SK-N-SH treated with all-trans-retinoic acid at 6 μM for 48 hours (cell line): ENCODE results near the gene TLCD3A.

Source experiments
- ATAC-seq: fragments of 200-7000 bp; cut with Tn5 transposase; 3 replicates; pipeline ENCODE4 v1.9.1; 2020; ENCODE audit warnings: mild to moderate bottlenecking, moderate library complexity
- ARNTL ChIP-seq: fragments of 450-650 bp; formaldehyde crosslinking; IDR thresholded peaks from 2 replicates; pipeline ENCODE4 v1.5.0; 2020; ENCODE audit warnings: low read depth, mild to moderate bottlenecking, moderate library complexity, borderline replicate concordance
- BACH2 ChIP-seq: fragments of 250-450 bp; sonication (Bioruptor Pico); IDR thresholded peaks from 2 replicates; pipeline ENCODE4 v1.9.0; 2021; ENCODE audit warnings: mild to moderate bottlenecking, borderline replicate concordance
- CSDC2 ChIP-seq: fragments of 250-450 bp; sonication (Bioruptor Pico); IDR thresholded peaks from 2 replicates; pipeline ENCODE4 v1.5.0; 2020; ENCODE audit warnings: mild to moderate bottlenecking, moderate library complexity
- CSRNP3 ChIP-seq: fragments of 250-450 bp; sonication (Bioruptor Pico); IDR thresholded peaks from 2 replicates; pipeline ENCODE4 v1.5.1; 2021; ENCODE audit warnings: mild to moderate bottlenecking, moderate library complexity
- ESRRG ChIP-seq: fragments of 250-450 bp; sonication (Bioruptor Pico); IDR thresholded peaks from 2 replicates; pipeline ENCODE4 v1.6.1; 2021; ENCODE audit warnings: mild to moderate bottlenecking
- GLIS3 ChIP-seq: fragments of 250-450 bp; sonication (Bioruptor Pico); IDR thresholded peaks from 2 replicates; pipeline ENCODE4 v1.5.0; 2020; ENCODE audit warnings: mild to moderate bottlenecking, moderate library complexity
- ISL1 ChIP-seq: fragments of 250-450 bp; sonication (Bioruptor Pico); IDR thresholded peaks from 2 replicates; pipeline ENCODE4 v2.1.2; 2022; ENCODE audit warnings: mild to moderate bottlenecking, moderate library complexity
- OSR1 ChIP-seq: fragments of 250-450 bp; sonication (Bioruptor Pico); IDR thresholded peaks from 2 replicates; pipeline ENCODE4 v1.8.0; 2022; ENCODE audit warnings: moderate library complexity, mild to moderate bottlenecking, inconsistent platforms
- PATZ1 ChIP-seq: fragments of 250-450 bp; sonication (Bioruptor Pico); IDR thresholded peaks from 2 replicates; pipeline ENCODE4 v1.8.0; 2020; ENCODE audit warnings: mild to moderate bottlenecking, moderate library complexity, borderline replicate concordance
- PPARA ChIP-seq: fragments of 250-450 bp; sonication (Bioruptor Pico); IDR thresholded peaks from 2 replicates; pipeline ENCODE4 v1.5.0; 2020; ENCODE audit warnings: mild to moderate bottlenecking, borderline replicate concordance
- RARB ChIP-seq: fragments of 250-450 bp; sonication (Bioruptor Pico); IDR thresholded peaks from 2 replicates; pipeline ENCODE4 v1.8.0; 2021; ENCODE audit warnings: mild to moderate bottlenecking, moderate library complexity
- SNAI2 ChIP-seq: fragments of 250-450 bp; sonication (Bioruptor Pico); IDR thresholded peaks from 2 replicates; pipeline ENCODE4 v1.5.0; 2020; ENCODE audit warnings: mild to moderate bottlenecking, moderate library complexity
- TCF4 ChIP-seq: fragments of 250-450 bp; sonication (Bioruptor Pico); IDR thresholded peaks from 2 replicates; pipeline ENCODE4 v1.8.0; 2021; ENCODE audit warnings: mild to moderate bottlenecking, moderate library complexity, borderline replicate concordance
- TOX ChIP-seq: fragments of 250-450 bp; sonication (Bioruptor Pico); IDR thresholded peaks from 2 replicates; pipeline ENCODE4 v1.8.0; 2021; ENCODE audit warnings: mild to moderate bottlenecking, moderate library complexity, borderline replicate concordance
- TSHZ2 ChIP-seq: fragments of 250-450 bp; sonication (Bioruptor Pico); IDR thresholded peaks from 2 replicates; pipeline ENCODE4 v1.5.0; 2020; ENCODE audit warnings: mild to moderate bottlenecking, moderate library complexity
- ZFP3 ChIP-seq: fragments of 250-450 bp; sonication (Bioruptor Pico); IDR thresholded peaks from 2 replicates; pipeline ENCODE4 v1.5.0; 2020; ENCODE audit warnings: mild to moderate bottlenecking, moderate library complexity
- ZFP30 ChIP-seq: fragments of 450-650 bp; formaldehyde crosslinking; IDR thresholded peaks from 2 replicates; pipeline ENCODE4 v1.5.0; 2022; ENCODE audit warnings: mild to moderate bottlenecking, moderate library complexity
- ZNF565 ChIP-seq: fragments of 450-650 bp; formaldehyde crosslinking; conservative IDR thresholded peaks from 2 replicates; pipeline ENCODE4 v1.5.0; 2020; ENCODE audit warnings: low read depth, mild to moderate bottlenecking, moderate library complexity
- ZNF70 ChIP-seq: fragments of 450-650 bp; formaldehyde crosslinking; IDR thresholded peaks from 2 replicates; pipeline ENCODE4 v1.5.0; 2020; ENCODE audit warnings: mild to moderate bottlenecking, moderate library complexity
- ZNF8 ChIP-seq: fragments of 450-650 bp; formaldehyde crosslinking; IDR thresholded peaks from 2 replicates; pipeline ENCODE4 v1.5.0; 2020; ENCODE audit warnings: mild to moderate bottlenecking, moderate library complexity
- TF ChIP-seq, protein P1 (sequence below): fragments of 250-450 bp; sonication (Bioruptor Pico); IDR thresholded peaks from 2 replicates; pipeline ENCODE4 v1.8.0; 2021; ENCODE audit warnings: low read depth, mild to moderate bottlenecking, moderate library complexity, borderline replicate concordance
- TF ChIP-seq, protein P2 (sequence below): fragments of 250-450 bp; sonication (Bioruptor Pico); IDR thresholded peaks from 2 replicates; pipeline ENCODE4 v1.5.1; 2020; ENCODE audit warnings: low read depth, mild to moderate bottlenecking, moderate library complexity

The TLCD3A gene

DNA sequence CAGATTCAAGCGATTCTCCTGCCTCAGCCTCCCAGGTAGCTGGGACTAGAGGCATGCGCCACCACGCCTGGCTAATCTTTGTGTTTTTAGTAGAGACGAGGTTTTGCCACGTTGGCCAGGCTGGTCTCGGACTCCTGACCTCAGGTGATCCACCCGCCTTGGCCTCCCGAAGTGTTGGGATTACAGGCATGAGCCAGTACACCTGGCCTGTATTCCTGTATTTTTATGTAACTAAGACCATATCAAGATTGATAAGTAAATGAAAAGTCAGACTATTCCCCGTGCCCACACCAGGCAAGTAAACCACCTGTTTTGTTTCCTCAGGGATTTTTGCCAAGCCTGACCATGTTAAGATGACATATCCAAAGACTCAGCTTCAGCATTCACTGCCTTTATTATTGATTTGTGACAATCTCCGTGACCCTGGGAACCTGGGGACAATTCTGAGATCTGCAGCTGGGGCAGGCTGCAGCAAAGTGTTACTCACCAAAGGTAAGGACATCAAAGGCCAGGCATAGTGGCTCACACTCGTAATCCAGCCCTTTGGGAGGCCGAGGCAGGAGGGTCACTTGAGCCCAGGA, 55.3 kb downstream of the TLCD3A start:
- ATAC-seq = no peak
- no peak for TF ChIP-seq TSHZ2 (CRISPR knock-in tag)
- TF ChIP-seq, all 23 proteins: peak for 0

DNA sequence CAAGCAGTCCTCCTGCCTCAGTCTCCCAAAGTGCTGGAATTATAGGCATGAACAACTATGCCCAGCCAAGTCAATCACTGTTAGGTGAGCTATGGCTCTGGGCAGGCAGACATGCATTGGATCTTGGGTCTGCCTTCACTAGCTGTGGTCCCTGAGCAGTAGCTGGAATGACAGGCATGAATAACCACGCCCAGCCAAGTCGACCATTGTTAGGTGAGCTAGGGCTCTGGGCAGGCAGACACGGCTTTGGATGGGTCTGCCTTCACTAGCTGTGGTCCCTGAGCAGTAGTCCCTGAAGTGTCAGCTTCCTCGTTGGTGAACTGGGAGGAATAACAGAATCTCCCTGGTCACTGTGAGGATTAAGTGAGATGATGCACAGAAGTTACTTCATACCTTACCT, 56.2 kb downstream of the TLCD3A start:
- no peak for ATAC-seq
- TF ChIP-seq RARB (CRISPR knock-in tag) (no peak), ARNTL (CRISPR knock-in tag) (no peak), TOX (no peak), SNAI2 (CRISPR knock-in tag) (no peak), OSR1 (CRISPR knock-in tag) (no peak), ZNF565 (no peak), ZFP30 (no peak), PATZ1 (CRISPR knock-in tag) (no peak), ZNF8 (no peak), TSHZ2 (CRISPR knock-in tag) (no peak), ZFP3 (CRISPR knock-in tag) (no peak), TCF4 (CRISPR knock-in tag) (no peak), PPARA (no peak), BACH2 (no peak), ZNF70 (no peak), ESRRG (no peak), ISL1 (no peak)
- TF ChIP-seq, protein P1, sequence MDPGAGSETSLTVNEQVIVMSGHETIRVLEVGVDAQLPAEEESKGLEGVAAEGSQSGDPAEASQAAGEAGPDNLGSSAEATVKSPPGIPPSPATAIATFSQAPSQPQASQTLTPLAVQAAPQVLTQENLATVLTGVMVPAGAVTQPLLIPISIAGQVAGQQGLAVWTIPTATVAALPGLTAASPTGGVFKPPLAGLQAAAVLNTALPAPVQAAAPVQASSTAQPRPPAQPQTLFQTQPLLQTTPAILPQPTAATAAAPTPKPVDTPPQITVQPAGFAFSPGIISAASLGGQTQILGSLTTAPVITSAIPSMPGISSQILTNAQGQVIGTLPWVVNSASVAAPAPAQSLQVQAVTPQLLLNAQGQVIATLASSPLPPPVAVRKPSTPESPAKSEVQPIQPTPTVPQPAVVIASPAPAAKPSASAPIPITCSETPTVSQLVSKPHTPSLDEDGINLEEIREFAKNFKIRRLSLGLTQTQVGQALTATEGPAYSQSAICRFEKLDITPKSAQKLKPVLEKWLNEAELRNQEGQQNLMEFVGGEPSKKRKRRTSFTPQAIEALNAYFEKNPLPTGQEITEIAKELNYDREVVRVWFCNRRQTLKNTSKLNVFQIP (CRISPR knock-in tag) = no peak
- TF ChIP-seq, protein P2, sequence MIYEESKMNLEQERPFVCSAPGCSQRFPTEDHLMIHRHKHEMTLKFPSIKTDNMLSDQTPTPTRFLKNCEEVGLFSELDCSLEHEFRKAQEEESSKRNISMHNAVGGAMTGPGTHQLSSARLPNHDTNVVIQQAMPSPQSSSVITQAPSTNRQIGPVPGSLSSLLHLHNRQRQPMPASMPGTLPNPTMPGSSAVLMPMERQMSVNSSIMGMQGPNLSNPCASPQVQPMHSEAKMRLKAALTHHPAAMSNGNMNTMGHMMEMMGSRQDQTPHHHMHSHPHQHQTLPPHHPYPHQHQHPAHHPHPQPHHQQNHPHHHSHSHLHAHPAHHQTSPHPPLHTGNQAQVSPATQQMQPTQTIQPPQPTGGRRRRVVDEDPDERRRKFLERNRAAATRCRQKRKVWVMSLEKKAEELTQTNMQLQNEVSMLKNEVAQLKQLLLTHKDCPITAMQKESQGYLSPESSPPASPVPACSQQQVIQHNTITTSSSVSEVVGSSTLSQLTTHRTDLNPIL (CRISPR knock-in tag) = no peak

DNA sequence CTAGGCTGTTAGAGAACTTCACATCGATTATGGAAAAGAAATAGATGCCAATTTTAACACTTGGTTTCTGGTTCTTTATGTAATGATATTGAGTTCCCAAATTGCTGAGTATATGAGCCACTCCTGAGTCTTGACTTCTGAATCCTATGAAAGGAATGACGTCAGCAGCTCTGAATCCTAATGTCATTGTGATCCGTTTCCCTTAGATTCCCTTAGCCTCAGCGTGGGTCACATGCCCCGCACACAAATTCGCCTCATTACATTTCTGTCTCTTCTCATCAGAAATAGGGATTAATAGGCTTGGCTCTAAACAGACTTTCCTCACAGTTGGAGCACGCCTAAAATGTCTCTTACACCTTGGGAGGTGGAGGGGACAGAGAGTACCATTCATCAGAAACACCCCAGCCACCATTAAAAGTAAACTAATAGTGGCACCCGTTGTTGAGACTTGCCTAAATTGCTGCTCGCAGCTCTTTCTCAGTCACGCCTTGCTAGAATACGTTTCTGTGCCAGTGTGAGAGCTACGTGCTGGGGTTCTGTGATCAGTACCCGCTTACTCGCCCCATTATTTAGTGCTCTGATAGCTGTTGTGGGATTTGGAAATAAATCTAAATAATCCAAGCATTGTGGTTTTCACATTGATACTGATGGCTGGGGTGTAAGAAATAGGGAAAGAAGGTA, 56.9 kb downstream of the TLCD3A start:
- no peak for TF ChIP-seq TOX
- TF ChIP-seq TCF4 (CRISPR knock-in tag) = no peak
- no peak for TF ChIP-seq PPARA
- no peak for TF ChIP-seq ISL1
- TF ChIP-seq, protein P2 (CRISPR knock-in tag) = no peak
- TF ChIP-seq CSRNP3 = no peak
- TF ChIP-seq, protein P1 (CRISPR knock-in tag) = no peak
- TF ChIP-seq GLIS3 (CRISPR knock-in tag) = no peak
- no peak for TF ChIP-seq CSDC2 (CRISPR knock-in tag)
- no peak for ATAC-seq
